Fibroblast of pulmonary artery (primary cell): Measurements from ENCODE around the gene CD300A.
"Not testable (repeated sequence)": the region's sequence is repeated elsewhere in the genome, so short reads cannot be mapped to it uniquely, and the experiment has no call there.

Source experiments
- DNase-seq: peaks from one replicate; pipeline ENCODE4 v3.0.0-alpha.2; 2010; ENCODE audit warnings: low read depth
- H3K4me3 ChIP-seq: replicated peaks from 2 replicates; pipeline ENCODE4 v1.5.1; 2011; ENCODE audit warnings: low read depth, mild to moderate bottlenecking, control low read depth, low read length, moderate library complexity
- TF ChIP-seq, protein P1 (sequence below): IDR thresholded peaks from 2 replicates; pipeline ENCODE4 v1.5.1; 2011; ENCODE audit warnings: mild to moderate bottlenecking, control low read depth, low read length, inconsistent platforms; ENCODE audit errors: missing control alignments

CD300A gene

GRCh38 chr17:74490716-74491115 lies 24.3 kb downstream of the CD300A start:
- TF ChIP-seq, protein P1, sequence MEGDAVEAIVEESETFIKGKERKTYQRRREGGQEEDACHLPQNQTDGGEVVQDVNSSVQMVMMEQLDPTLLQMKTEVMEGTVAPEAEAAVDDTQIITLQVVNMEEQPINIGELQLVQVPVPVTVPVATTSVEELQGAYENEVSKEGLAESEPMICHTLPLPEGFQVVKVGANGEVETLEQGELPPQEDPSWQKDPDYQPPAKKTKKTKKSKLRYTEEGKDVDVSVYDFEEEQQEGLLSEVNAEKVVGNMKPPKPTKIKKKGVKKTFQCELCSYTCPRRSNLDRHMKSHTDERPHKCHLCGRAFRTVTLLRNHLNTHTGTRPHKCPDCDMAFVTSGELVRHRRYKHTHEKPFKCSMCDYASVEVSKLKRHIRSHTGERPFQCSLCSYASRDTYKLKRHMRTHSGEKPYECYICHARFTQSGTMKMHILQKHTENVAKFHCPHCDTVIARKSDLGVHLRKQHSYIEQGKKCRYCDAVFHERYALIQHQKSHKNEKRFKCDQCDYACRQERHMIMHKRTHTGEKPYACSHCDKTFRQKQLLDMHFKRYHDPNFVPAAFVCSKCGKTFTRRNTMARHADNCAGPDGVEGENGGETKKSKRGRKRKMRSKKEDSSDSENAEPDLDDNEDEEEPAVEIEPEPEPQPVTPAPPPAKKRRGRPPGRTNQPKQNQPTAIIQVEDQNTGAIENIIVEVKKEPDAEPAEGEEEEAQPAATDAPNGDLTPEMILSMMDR, result no peak
- H3K4me3 ChIP-seq, result no peak overlapping the region
- no peak for DNase-seq

DNA sequence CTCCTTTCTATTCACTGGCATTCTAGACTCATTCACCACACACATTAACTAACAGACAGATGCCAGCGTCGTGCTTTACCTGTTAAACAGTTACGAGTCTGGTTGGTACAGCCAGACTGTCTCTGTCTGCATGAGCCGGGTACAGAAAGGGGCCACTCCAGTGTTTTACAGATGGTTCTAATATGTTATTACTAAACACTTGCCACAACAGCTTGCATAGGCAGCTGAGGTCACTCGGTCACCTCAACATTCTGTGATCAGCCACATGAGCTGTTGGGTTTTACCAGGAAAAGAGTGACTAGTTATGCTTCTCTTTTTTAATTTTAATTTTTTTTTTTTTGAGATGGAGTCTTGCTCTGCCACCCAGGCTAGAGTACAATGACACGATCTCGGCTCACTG lies 25.2 kb downstream of the CD300A start:
- DNase-seq, result no peak
- H3K4me3 ChIP-seq, result no peak overlapping the region
- TF ChIP-seq, protein P1, result no peak

DNA sequence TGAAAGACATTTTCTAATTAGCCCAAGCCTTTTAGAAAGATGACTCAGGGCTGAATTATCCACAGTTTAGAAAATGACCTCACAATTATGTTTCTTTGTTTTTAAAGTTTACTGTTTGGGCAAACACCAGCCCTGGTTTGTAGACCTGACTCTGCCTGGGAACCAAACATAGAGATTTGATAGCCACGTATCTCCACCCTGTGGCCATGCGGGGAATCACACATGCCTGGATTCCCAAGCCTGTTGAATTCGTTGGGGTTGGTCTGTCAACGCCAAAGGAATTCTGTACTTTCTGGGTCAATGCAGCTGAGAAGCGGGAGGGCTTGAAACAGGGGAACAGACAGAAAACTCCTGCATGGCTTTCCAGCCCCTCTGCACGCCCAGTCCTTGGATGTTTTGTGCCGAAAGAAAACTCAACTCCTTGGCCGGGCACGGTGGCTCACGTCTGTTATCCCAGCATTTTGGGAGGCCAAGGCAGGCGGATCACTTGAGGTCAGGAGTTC lies 26.9 kb downstream of the CD300A start:
- no peak overlapping the region for H3K4me3 ChIP-seq
- TF ChIP-seq, protein P1, result peak; percentile 96
- DNase-seq, result peak; percentile 74

DNA sequence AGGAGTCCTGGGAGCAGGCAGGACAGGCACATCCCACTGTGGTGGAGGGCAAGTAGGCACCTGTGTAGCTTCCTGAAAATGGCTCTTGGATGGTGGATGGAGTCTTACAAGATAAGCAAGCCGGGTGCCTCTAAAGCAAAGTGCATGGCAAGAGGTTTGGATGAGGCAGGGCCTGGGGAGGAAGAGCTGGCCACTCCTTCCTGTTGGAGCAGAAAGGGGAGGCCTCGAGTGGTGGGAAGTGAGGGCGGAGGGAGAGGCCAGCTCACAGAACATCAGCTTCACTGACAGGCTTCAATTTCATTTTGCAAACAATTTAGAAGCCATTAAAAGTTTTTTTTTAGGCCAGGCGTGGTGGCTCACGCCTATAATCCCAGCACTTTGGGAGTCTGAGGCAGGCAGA lies 31.0 kb downstream of the CD300A start:
- no peak for DNase-seq
- no peak overlapping the region for H3K4me3 ChIP-seq
- TF ChIP-seq, protein P1, result no peak

GRCh38 chr17:74499992-74500391 lies 33.6 kb downstream of the CD300A start:
- DNase-seq, result no peak
- no peak overlapping the region for H3K4me3 ChIP-seq
- TF ChIP-seq, protein P1, result no peak

DNA sequence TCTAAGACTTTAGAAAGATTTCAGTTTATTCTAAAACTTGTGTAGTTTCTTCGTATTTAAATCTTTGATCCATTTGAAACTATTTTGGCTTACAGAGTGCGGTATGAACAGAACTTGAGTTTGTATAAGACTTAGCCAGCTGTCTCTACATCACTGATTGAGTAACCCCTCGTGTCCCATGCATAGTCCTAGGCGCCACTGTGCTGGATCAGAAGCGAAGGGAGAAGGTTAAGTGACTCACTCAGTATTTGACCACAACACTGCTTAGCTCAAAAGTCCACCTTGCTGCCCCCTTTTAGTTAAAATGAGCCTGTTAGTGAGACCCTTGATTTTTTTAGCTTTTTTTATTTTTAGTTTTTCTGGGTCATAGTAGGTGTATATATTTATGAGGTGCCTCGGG lies 36.4 kb downstream of the CD300A start:
- TF ChIP-seq, protein P1, result no peak
- H3K4me3 ChIP-seq, result no peak overlapping the region
- DNase-seq, result no peak

DNA sequence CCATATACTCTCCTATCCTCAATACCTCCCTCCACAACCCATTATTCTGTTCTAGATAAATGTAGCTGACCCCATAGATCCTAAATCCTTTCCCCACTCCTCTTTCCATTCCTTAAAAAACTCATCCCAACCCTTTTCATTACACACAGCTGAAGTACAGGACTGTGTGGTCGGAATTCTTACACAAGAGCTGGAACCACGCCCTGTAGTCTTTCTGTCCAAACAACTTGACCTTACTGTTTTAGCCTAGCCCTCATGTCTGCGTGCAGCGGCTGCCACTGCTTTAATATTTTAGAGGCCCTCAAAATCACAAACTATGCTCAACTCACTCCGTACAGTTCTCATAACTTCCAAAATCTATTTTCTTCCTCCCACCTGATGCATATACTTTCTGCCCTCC lies 37.5 kb downstream of the CD300A start:
- DNase-seq, result peak; percentile 4

More for the DNA sequence above, 37.5 kb downstream of the CD300A start:
- H3K4me3 ChIP-seq, result not testable (repeated sequence)
